HepG2 (cell line): Measurements from ENCODE around the gene HLA-B. TPM values are rescaled to one million over a fixed set of nuclear protein-coding genes. Genes with fewer than 3 reads are reported as not detected.

Source experiments
- KAT8 ChIP-seq: IDR thresholded peaks from 2 replicates; pipeline ENCODE4 v1.6.1; 2016; ENCODE audit warnings: missing genetic modification reagents, missing compliant biosample characterization
- POGZ ChIP-seq: sonication (generic); formaldehyde crosslinking; IDR thresholded peaks from 2 replicates; pipeline ENCODE4 v1.4.0; 2020; ENCODE audit warnings: mild to moderate bottlenecking, missing genetic modification reagents
- TIGD3 ChIP-seq: sonication (generic); formaldehyde crosslinking; IDR thresholded peaks from 2 replicates; pipeline ENCODE4 v1.5.1; 2020; ENCODE audit warnings: mild to moderate bottlenecking, missing genetic modification reagents, borderline replicate concordance
- ZFYVE20 ChIP-seq: sonication (generic); formaldehyde crosslinking; IDR thresholded peaks from 2 replicates; pipeline ENCODE4 v1.8.0; 2023; ENCODE audit warnings: low read depth, mild to moderate bottlenecking, moderate library complexity, missing genetic modification reagents, borderline replicate concordance
- ZKSCAN8 ChIP-seq: IDR thresholded peaks from 2 replicates; pipeline ENCODE4 v1.6.1; 2016; ENCODE audit warnings: borderline replicate concordance, missing genetic modification reagents, missing compliant biosample characterization
- ZNF280D ChIP-seq: sonication (generic); formaldehyde crosslinking; IDR thresholded peaks from 2 replicates; pipeline ENCODE4 v1.5.1; 2020; ENCODE audit warnings: mild to moderate bottlenecking, missing genetic modification reagents
- ZNF790 ChIP-seq: sonication (generic); formaldehyde crosslinking; IDR thresholded peaks from 2 replicates; pipeline ENCODE4 v1.8.0; 2022; ENCODE audit warnings: missing genetic modification reagents, mild to moderate bottlenecking, borderline replicate concordance
- polyA plus RNA-seq, 8 experiments: library from polyadenylated mRNA; depleted of rRNA in 3 of 8; stranded (reverse) in 7 of 8; unstranded in 1 of 8; fragments of >200 nt; fragmentation: Illumina TruSeq in 4 of 8; extraction: Trizol in 4 of 8; gene quantifications; 2 replicates each; pipeline versions ENCODE4 v1.2.1 to v1.2.3, GENCODE V29; 2011 to 2016; ENCODE audit warnings: low read depth in 4 of 8, missing spikeins in 1 of 8, mixed read lengths in 1 of 8; ENCODE audit not compliant: insufficient read depth in 1 of 8
- total RNA-seq, 5 experiments: library from RNA; depleted of rRNA; stranded (reverse); fragments of >200 nt; fragmentation: Illumina TruSeq; extraction: Trizol; gene quantifications; 2 replicates each; pipeline ENCODE4 v1.2.3, GENCODE V29; 2016; ENCODE audit warnings: low read depth in 1 of 5
- TF ChIP-seq, protein P1 (sequence below): sonication (generic); formaldehyde crosslinking; IDR thresholded peaks from 2 replicates; pipeline ENCODE4 v1.5.1; 2020; ENCODE audit warnings: mild to moderate bottlenecking, missing genetic modification reagents, borderline replicate concordance
- TF ChIP-seq, protein P2 (sequence below): sonication (generic); formaldehyde crosslinking; conservative IDR thresholded peaks from 2 replicates; pipeline ENCODE4 v1.4.0; 2020; ENCODE audit warnings: missing genetic modification reagents

HLA-B gene
- total and polyA plus RNA-seq, 2 of the 13 experiments (the other 11 are each of a cell fraction or from before 2014, with no cell fraction given), result 35.3 to 88.9 TPM

DNA sequence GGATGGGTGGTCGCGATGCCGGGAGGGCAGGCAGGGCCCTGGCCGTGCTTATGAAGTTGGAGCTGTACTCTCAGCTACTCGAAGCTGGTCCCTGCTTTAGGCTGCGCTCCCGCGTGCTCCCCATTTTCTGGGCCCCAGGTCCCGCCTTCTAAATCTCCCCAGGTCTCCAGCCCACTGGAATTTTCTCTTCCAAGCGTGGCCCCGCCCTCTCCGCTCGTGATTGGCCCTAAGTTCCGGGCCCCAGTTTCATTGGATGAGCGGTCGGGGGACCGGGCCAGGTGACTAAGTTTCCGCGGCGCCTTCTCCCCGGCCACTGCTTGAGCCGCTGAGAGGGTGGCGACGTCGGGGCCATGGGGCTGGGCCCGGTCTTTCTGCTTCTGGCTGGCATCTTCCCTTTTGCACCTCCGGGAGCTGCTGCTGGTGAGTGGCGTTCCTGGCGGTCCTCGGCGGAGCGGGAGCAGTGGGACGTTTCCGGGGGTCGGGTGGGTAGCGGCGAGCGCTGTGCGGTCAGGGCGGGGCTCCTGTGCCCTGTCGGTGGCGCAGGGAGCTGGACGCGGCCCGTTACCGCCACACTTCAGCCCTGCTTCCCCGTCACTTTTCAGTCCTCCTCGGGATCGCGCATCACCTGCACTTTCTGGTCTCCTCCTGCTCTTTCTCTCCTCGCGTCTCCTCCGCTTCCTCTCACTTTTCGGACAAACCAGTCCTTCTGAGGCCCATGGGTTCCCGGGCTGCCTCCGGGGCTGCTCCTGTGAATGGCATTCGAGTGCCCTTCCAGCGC is 46.5 kb upstream of the HLA-B start, which contains the start of gene MICA (continued):
- TF ChIP-seq, protein P1, sequence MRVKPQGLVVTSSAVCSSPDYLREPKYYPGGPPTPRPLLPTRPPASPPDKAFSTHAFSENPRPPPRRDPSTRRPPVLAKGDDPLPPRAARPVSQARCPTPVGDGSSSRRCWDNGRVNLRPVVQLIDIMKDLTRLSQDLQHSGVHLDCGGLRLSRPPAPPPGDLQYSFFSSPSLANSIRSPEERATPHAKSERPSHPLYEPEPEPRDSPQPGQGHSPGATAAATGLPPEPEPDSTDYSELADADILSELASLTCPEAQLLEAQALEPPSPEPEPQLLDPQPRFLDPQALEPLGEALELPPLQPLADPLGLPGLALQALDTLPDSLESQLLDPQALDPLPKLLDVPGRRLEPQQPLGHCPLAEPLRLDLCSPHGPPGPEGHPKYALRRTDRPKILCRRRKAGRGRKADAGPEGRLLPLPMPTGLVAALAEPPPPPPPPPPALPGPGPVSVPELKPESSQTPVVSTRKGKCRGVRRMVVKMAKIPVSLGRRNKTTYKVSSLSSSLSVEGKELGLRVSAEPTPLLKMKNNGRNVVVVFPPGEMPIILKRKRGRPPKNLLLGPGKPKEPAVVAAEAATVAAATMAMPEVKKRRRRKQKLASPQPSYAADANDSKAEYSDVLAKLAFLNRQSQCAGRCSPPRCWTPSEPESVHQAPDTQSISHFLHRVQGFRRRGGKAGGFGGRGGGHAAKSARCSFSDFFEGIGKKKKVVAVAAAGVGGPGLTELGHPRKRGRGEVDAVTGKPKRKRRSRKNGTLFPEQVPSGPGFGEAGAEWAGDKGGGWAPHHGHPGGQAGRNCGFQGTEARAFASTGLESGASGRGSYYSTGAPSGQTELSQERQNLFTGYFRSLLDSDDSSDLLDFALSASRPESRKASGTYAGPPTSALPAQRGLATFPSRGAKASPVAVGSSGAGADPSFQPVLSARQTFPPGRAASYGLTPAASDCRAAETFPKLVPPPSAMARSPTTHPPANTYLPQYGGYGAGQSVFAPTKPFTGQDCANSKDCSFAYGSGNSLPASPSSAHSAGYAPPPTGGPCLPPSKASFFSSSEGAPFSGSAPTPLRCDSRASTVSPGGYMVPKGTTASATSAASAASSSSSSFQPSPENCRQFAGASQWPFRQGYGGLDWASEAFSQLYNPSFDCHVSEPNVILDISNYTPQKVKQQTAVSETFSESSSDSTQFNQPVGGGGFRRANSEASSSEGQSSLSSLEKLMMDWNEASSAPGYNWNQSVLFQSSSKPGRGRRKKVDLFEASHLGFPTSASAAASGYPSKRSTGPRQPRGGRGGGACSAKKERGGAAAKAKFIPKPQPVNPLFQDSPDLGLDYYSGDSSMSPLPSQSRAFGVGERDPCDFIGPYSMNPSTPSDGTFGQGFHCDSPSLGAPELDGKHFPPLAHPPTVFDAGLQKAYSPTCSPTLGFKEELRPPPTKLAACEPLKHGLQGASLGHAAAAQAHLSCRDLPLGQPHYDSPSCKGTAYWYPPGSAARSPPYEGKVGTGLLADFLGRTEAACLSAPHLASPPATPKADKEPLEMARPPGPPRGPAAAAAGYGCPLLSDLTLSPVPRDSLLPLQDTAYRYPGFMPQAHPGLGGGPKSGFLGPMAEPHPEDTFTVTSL (CRISPR knock-in tag), result no peak
- TF ChIP-seq ZNF790 (CRISPR knock-in tag), result peak; percentile 65; the same call in 1 of the 2 replicates
- TF ChIP-seq ZNF280D (CRISPR knock-in tag), result peak; percentile 93
- TF ChIP-seq ZFYVE20, result 0 out of 2 replicates have a peak, but pooled peaks have one; percentile 49
- no peak; the same call in 1 of the 2 replicates for TF ChIP-seq POGZ (CRISPR knock-in tag)
- peak; percentile 32 for TF ChIP-seq ZKSCAN8 (CRISPR knock-in tag)
- peak; percentile 92 for TF ChIP-seq TIGD3 (CRISPR knock-in tag)
- TF ChIP-seq, protein P2, sequence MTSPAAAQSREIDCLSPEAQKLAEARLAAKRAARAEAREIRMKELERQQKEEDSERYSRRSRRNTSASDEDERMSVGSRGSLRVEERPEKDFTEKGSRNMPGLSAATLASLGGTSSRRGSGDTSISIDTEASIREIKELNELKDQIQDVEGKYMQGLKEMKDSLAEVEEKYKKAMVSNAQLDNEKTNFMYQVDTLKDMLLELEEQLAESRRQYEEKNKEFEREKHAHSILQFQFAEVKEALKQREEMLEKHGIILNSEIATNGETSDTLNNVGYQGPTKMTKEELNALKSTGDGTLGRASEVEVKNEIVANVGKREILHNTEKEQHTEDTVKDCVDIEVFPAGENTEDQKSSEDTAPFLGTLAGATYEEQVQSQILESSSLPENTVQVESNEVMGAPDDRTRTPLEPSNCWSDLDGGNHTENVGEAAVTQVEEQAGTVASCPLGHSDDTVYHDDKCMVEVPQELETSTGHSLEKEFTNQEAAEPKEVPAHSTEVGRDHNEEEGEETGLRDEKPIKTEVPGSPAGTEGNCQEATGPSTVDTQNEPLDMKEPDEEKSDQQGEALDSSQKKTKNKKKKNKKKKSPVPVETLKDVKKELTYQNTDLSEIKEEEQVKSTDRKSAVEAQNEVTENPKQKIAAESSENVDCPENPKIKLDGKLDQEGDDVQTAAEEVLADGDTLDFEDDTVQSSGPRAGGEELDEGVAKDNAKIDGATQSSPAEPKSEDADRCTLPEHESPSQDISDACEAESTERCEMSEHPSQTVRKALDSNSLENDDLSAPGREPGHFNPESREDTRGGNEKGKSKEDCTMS (CRISPR knock-in tag), result 0 out of 2 replicates have a peak, but pooled peaks have one; percentile 73
- TF ChIP-seq KAT8 (CRISPR knock-in tag), result peak; percentile 70; the same call in 1 of the 2 replicates
